Psoas muscle (tissue), 8 donors: ENCODE results near the gene HS3ST3A1. TPM values are rescaled to one million over a fixed set of nuclear protein-coding genes. Genes with fewer than 3 reads are reported as not detected.

Source experiments
- ATAC-seq, 4 donors: fragments of 200-7000 bp; cut with Tn5 transposase; one replicate each; pipeline ENCODE4 v1.9.1; 2020; ENCODE audit warnings: moderate library complexity in 3 of 4, mild to moderate bottlenecking in 2 of 4
- DNase-seq, 2 donors: peaks; one replicate each; pipeline ENCODE4 v3.0.0-alpha.2; 2020
- H3K27ac ChIP-seq: fragments of 200-600 bp; one replicate; pipeline ENCODE4 v1.8.0; 2022
- H3K27me3 ChIP-seq, 3 donors: fragments of 200-600 bp in 1 of 3; one replicate each; pipeline versions ENCODE4 v1.6.1 to v1.8.0; 2013 to 2022; ENCODE audit warnings: low read length in 2 of 3, mild to moderate bottlenecking in 2 of 3, moderate library complexity in 1 of 3; ENCODE audit not compliant: insufficient read depth in 3 of 3
- H3K36me3 ChIP-seq, 2 donors: fragments of 200-600 bp in 1 of 2; one replicate each; pipeline versions ENCODE4 v1.6.1 to v1.8.0; 2013 to 2022; ENCODE audit warnings: low read depth in 1 of 2, mild to moderate bottlenecking in 1 of 2, moderate library complexity in 1 of 2; ENCODE audit not compliant: insufficient read depth in 1 of 2
- H3K4me1 ChIP-seq: fragments of 200-600 bp; one replicate; pipeline ENCODE4 v1.8.0; 2022
- H3K4me3 ChIP-seq: fragments of 200-600 bp; one replicate; pipeline ENCODE4 v1.8.0; 2022; ENCODE audit warnings: mild to moderate bottlenecking
- H3K9me3 ChIP-seq: fragments of 200-600 bp; one replicate; pipeline ENCODE4 v1.8.0; 2022
- WGBS, 3 donors: extraction: QIAGEN DNeasy Blood & Tissue Kit; methylation state at CpG; one replicate each; pipeline versions ENCODE4 v1.1.6 to v1.1.7; 2013; 5-methylcytosine and 5-hydroxymethylcytosine counted together
- intact Hi-C, 2 donors: fragments of 100-400 bp; cut with DNase I; formaldehyde crosslinking; loops; one replicate each; pipeline versions ENCODE4 v1.11.0 to v1.14.2; 2022
- polyA plus RNA-seq, 3 donors: library from polyadenylated mRNA; stranded (reverse); fragments of 200-250 nt; gene quantifications; one replicate each; pipeline ENCODE4 v1.2.3, GENCODE V29; 2013
- total RNA-seq, 4 donors: library from RNA; stranded (reverse); fragmentation: NEBNext Ultra II Directional in 2 of 4; extraction: Animal tissue kit (Norgen Biotek cat#: 25700) in 2 of 4; gene quantifications; one replicate each; pipeline versions ENCODE4 v1.2.1 to v1.2.4, GENCODE V29; 2021 to 2023
- TF ChIP-seq, protein P1 (sequence below): fragments of 200-600 bp; IDR thresholded peaks from one replicate; pipeline ENCODE4 v1.8.0; 2022; ENCODE audit warnings: antibody characterized with exemption
- donor health status: healthy with polysubstance abuse.
- donor health status: DM: no; HTN: no; CAD: no; lungs with moderate emphysema.
- donor health status: Bipolar disorder and iron deficiency.
- donor health status: healthy.
- donor health status: DM: yes; HTN: yes; CAD: no.
- donor health status: DM: no; HTN: no; CAD: no.
- donor health status: DM: no; HTN: no; CAD: no.
- donor health status: DM: yes; HTN: yes; CAD: no.

Gene HS3ST3A1
- total and polyA plus RNA-seq, 7 donors, result 0.13 to 0.64 (median 0.44) TPM; not detected in 2

DNA sequence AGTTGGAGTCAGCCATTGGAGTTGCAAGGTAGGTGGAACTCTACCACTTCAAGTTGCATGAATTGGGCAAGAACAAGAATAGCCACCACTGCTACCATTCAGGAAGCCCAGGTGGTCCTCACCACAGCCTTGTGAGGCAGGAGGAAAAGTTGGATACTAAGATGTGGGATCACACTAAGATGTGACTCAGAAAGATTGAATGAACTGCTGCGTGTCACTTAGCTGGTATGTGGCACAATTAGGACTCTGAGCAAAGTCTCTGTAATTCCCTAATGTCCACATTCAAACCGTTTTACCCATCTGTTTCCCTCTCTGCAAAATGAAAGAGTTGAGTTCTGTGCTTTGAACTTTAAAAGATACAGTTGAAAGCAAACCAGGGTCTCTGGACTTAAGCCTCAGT, 44.7 kb upstream of the HS3ST3A1 start:
- 46 to 61% (median 48%) methylated on average over 2 of the region's 2 CpGs for WGBS, 3 donors
- Histone ChIP-seq H3K27me3 (no peaks in the 10 kb centered on the region), H3K9me3 (no peaks in the 10 kb centered on the region), H3K4me1 (no peaks in the 10 kb centered on the region), H3K36me3 (no peaks in the 10 kb centered on the region), H3K4me3 (no peak overlapping the region), H3K27ac (no peak overlapping the region)
- no peak for DNase-seq
- intact Hi-C loops, result no loop called here
- no peak for ATAC-seq
- TF ChIP-seq, protein P1, sequence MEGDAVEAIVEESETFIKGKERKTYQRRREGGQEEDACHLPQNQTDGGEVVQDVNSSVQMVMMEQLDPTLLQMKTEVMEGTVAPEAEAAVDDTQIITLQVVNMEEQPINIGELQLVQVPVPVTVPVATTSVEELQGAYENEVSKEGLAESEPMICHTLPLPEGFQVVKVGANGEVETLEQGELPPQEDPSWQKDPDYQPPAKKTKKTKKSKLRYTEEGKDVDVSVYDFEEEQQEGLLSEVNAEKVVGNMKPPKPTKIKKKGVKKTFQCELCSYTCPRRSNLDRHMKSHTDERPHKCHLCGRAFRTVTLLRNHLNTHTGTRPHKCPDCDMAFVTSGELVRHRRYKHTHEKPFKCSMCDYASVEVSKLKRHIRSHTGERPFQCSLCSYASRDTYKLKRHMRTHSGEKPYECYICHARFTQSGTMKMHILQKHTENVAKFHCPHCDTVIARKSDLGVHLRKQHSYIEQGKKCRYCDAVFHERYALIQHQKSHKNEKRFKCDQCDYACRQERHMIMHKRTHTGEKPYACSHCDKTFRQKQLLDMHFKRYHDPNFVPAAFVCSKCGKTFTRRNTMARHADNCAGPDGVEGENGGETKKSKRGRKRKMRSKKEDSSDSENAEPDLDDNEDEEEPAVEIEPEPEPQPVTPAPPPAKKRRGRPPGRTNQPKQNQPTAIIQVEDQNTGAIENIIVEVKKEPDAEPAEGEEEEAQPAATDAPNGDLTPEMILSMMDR, result no peak

DNA sequence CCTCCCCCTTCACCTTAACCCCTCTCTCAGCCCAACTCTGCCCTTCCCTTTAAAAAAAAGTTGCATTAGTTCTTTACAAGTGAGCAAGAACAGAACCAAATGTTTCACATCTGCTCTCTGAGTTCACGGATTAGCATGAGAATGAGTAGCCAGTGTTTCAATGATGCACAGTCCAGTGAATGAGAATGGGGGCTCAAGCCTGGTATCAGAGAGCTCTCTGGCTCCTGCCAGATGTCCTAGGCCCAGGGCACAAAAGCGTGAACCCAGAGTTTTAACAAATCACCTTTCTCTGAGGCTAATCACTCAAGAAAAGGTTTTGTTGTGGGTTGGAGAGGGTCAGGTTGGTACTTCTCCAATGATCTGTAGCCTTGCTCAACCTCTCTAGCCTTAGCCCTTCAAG, 41.5 kb upstream of the HS3ST3A1 start:
- Histone ChIP-seq H3K9me3 (no peaks in the 10 kb centered on the region), H3K4me3 (no peak overlapping the region), H3K27ac (no peak overlapping the region), H3K36me3 (no peaks in the 10 kb centered on the region), H3K27me3 (no peaks in the 10 kb centered on the region), H3K4me1 (no peaks in the 10 kb centered on the region)
- ATAC-seq (no peak), DNase-seq (no peak)
- TF ChIP-seq, protein P1, result no peak
- WGBS, 3 donors, result 63 to 75% (median 63%) methylated on average over 2 of the region's 2 CpGs
- intact Hi-C loops, result no loop called here

DNA sequence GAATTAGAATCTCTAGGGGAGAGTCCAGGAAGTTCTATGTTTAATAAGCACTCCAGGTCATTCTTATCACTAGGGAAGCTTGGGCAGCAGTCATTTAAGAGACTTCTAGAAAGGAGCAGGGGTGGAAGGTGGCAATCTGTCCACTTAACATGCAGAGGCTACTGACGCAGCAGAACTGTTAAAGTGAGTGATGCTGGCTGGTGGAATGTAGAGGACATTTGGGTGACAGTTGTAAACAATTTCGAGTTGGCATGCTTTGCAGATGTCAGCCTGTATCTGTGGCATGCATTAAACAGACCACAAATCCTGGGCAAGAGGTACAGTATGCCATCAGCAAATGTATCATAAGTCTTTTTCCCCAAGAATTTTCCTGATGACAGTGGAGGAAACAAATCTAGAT, 40.5 kb upstream of the HS3ST3A1 start:
- no peak overlapping the region for H3K27ac ChIP-seq
- no peaks in the 10 kb centered on the region for H3K4me1 ChIP-seq
- DNase-seq (no peak), ATAC-seq (no peak)
- no peaks in the 10 kb centered on the region for H3K27me3 ChIP-seq
- TF ChIP-seq, protein P1, result no peak
- no peaks in the 10 kb centered on the region for H3K36me3 ChIP-seq
- intact Hi-C loops, result no loop called here
- H3K4me3 ChIP-seq, result no peak overlapping the region
- WGBS, 3 donors, result 46 to 60% (median 51%) methylated on average over 2 of the region's 2 CpGs
- H3K9me3 ChIP-seq, result no peaks in the 10 kb centered on the region

- Histone ChIP-seq H3K9me3 (no peaks in the 10 kb centered on the region), H3K4me1 (no peaks in the 10 kb centered on the region), H3K27me3 (no peaks in the 10 kb centered on the region), H3K27ac (no peak overlapping the region), H3K36me3 (no peaks in the 10 kb centered on the region), H3K4me3 (no peak overlapping the region)
- DNase-seq, result no peak
- WGBS, 3 donors, result 36 to 45% (median 36%) methylated on average over 3 of the region's 3 CpGs
- ATAC-seq, result no peak
- TF ChIP-seq, protein P1, result no peak
- intact Hi-C loops, result no loop called here
These were observed 38.8 kb upstream of the HS3ST3A1 start for GRCh38 chr17:13640551-13640950.

DNA sequence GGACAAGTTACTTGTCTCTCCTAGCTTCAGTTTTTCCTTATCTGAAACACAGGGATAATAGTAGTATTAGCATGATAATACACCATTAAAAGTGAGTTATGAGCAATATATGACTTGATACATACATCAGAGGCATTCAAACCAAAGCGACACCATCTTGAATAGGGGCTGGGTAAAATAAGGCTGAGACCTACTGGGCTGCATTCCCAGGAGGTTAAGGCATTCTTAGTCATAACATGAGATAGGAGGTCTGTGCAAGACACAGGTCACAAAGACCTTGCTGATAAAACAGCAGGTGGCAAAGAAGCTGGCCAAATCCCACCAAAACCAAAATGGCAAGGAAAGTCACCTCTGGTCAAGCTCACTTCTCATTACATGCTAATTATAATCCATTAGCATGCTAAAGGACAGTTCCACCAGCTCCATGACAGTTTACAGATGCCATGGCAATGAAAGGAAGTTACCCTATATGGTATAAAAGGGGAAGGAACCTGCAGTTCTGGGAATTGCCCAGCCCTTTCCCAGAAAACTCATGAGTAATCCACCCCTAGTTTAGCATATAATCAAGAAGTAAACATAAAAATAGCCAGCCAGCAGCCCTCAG, 37.2 kb upstream of the HS3ST3A1 start:
- Histone ChIP-seq H3K9me3 (no peaks in the 10 kb centered on the region), H3K27ac (no peak overlapping the region), H3K36me3 (no peaks in the 10 kb centered on the region), H3K4me1 (no peaks in the 10 kb centered on the region), H3K27me3 (no peaks in the 10 kb centered on the region), H3K4me3 (no peak overlapping the region)
- ATAC-seq, result no peak
- intact Hi-C loops, result no loop called here
- 91 to 100% (median 96%) methylated on average over 1 of the region's 1 CpG for WGBS, 3 donors
- DNase-seq, result no peak
- TF ChIP-seq, protein P1, result no peak
